ENCODE data around the gene POLE2. TPM values are rescaled to one million over a fixed set of nuclear protein-coding genes. Genes with fewer than 3 reads are reported as not detected.
A peak's percentile ranks its signal among the peaks of the same experiment; 100 is the strongest.

POLE2 gene
- total RNA-seq, 1 donor from 2014 or later = 3.0 TPM

GRCh38 chr14:49692193-49692757 lies 4.3 kb upstream of the POLE2 start:
- DNase-seq (ENCODE audit: low read depth) (no peak), FAIRE-seq (no peak)
- H2AFZ ChIP-seq (ENCODE audit: low read depth, low read length) = peak overlapping the region; percentile 100
- H3K4me1 ChIP-seq (ENCODE audit: insufficient read depth, low read length) = peaks cover 4% of the 10 kb centered on the region
- H3K4me3 ChIP-seq (ENCODE audit: insufficient read depth, low read depth, low read length) = peak overlapping the region; percentile 72
- H3K4me2 ChIP-seq (ENCODE audit: low read length) = peak overlapping the region; percentile 86
- TF ChIP-seq EZH2 (IDR thresholded peaks at IDR 0.05; ENCODE audit: insufficient read depth, low read length) (no peak), CTCF (IDR thresholded peaks at IDR 0.05; ENCODE audit: insufficient read depth, low read depth, low read length) (no peak)
- peak overlapping the region; percentile 85 for H3K27ac ChIP-seq (ENCODE audit: low read depth, low read length)
- no peaks in the 10 kb centered on the region for H3K9me3 ChIP-seq (ENCODE audit: insufficient read depth, low read depth, low read length)
- peaks cover 8% of the 10 kb centered on the region for H3K79me2 ChIP-seq (ENCODE audit: insufficient read depth, low read length)
- H4K20me1 ChIP-seq (ENCODE audit: insufficient read depth, low read length) = no peaks in the 10 kb centered on the region
- Mint-ChIP-seq H3K36me3 (ENCODE audit: low read depth, unreplicated experiment) (no peaks in the 10 kb centered on the region), H3K4me3 (ENCODE audit: unreplicated experiment) (peak overlapping the region; percentile 83), H3K9me3 (ENCODE audit: unreplicated experiment) (no peaks in the 10 kb centered on the region), H3K27ac (ENCODE audit: unreplicated experiment) (peak overlapping the region; percentile 23), H3K27me3 (ENCODE audit: low read depth, unreplicated experiment) (no peaks in the 10 kb centered on the region), H3K4me1 (ENCODE audit: low read depth, unreplicated experiment) (no peaks in the 10 kb centered on the region)
- H3K36me3 ChIP-seq (ENCODE audit: insufficient read depth, low read length) = no peaks in the 10 kb centered on the region
- H3K9ac ChIP-seq (ENCODE audit: low read length) = peak overlapping the region; percentile 91
- no peaks in the 10 kb centered on the region for H3K27me3 ChIP-seq (ENCODE audit: insufficient read depth, low read length)

- Histone ChIP-seq H3K4me3 (ENCODE audit: insufficient read depth, low read depth, low read length) (no peak overlapping the region), H3K4me1 (ENCODE audit: insufficient read depth, low read length) (peaks cover 4% of the 10 kb centered on the region), H3K27me3 (ENCODE audit: insufficient read depth, low read length) (no peaks in the 10 kb centered on the region), H3K4me2 (ENCODE audit: low read length) (peak overlapping the region; percentile 86), H3K9me3 (ENCODE audit: insufficient read depth, low read depth, low read length) (no peaks in the 10 kb centered on the region), H3K27ac (ENCODE audit: low read depth, low read length) (no peak overlapping the region), H4K20me1 (ENCODE audit: insufficient read depth, low read length) (no peaks in the 10 kb centered on the region), H3K9ac (ENCODE audit: low read length) (no peak overlapping the region), H3K36me3 (ENCODE audit: insufficient read depth, low read length) (no peaks in the 10 kb centered on the region), H2AFZ (ENCODE audit: low read depth, low read length) (no peak overlapping the region), H3K79me2 (ENCODE audit: insufficient read depth, low read length) (peaks cover 19% of the 10 kb centered on the region)
- no peak overlapping the region for H3K27ac Mint-ChIP-seq (ENCODE audit: unreplicated experiment)
- FAIRE-seq (no peak), DNase-seq (ENCODE audit: low read depth) (no peak)
- no peaks in the 10 kb centered on the region for H3K9me3 Mint-ChIP-seq (ENCODE audit: unreplicated experiment)
- H3K4me1 Mint-ChIP-seq (ENCODE audit: low read depth, unreplicated experiment) = no peaks in the 10 kb centered on the region
- H3K36me3 Mint-ChIP-seq (ENCODE audit: low read depth, unreplicated experiment) = no peaks in the 10 kb centered on the region
- H3K27me3 Mint-ChIP-seq (ENCODE audit: low read depth, unreplicated experiment) = no peaks in the 10 kb centered on the region
- H3K4me3 Mint-ChIP-seq (ENCODE audit: unreplicated experiment) = no peak overlapping the region
- TF ChIP-seq CTCF (IDR thresholded peaks at IDR 0.05; ENCODE audit: insufficient read depth, low read depth, low read length) (no peak), EZH2 (IDR thresholded peaks at IDR 0.05; ENCODE audit: insufficient read depth, low read length) (no peak)
Observed at GRCh38 chr14:49691031-49691430, 3.0 kb upstream of the POLE2 start.

GRCh38 chr14:49688701-49689030 lies 652 bp upstream of the POLE2 start:
- H3K79me2 ChIP-seq (ENCODE audit: insufficient read depth, low read length) = peaks cover 15% of the 10 kb centered on the region
- H3K4me3 ChIP-seq (ENCODE audit: insufficient read depth, low read depth, low read length) = no peak overlapping the region
- Mint-ChIP-seq H3K36me3 (ENCODE audit: low read depth, unreplicated experiment) (no peaks in the 10 kb centered on the region), H3K4me1 (ENCODE audit: low read depth, unreplicated experiment) (no peaks in the 10 kb centered on the region), H3K27me3 (ENCODE audit: low read depth, unreplicated experiment) (no peaks in the 10 kb centered on the region), H3K27ac (ENCODE audit: unreplicated experiment) (peak overlapping the region; percentile 41), H3K9me3 (ENCODE audit: unreplicated experiment) (no peaks in the 10 kb centered on the region), H3K4me3 (ENCODE audit: unreplicated experiment) (peak overlapping the region; percentile 82)
- peak overlapping the region; percentile 100 for H2AFZ ChIP-seq (ENCODE audit: low read depth, low read length)
- peaks cover 4% of the 10 kb centered on the region for H3K4me1 ChIP-seq (ENCODE audit: insufficient read depth, low read length)
- peak overlapping the region; percentile 86 for H3K4me2 ChIP-seq (ENCODE audit: low read length)
- DNase-seq (ENCODE audit: low read depth) (no peak), FAIRE-seq (no peak)
- peak overlapping the region; percentile 79 for H3K9ac ChIP-seq (ENCODE audit: low read length)
- no peaks in the 10 kb centered on the region for H4K20me1 ChIP-seq (ENCODE audit: insufficient read depth, low read length)
- TF ChIP-seq CTCF (IDR thresholded peaks at IDR 0.05; ENCODE audit: insufficient read depth, low read depth, low read length) = no peak
- no peak for TF ChIP-seq EZH2 (IDR thresholded peaks at IDR 0.05; ENCODE audit: insufficient read depth, low read length)
- H3K27ac ChIP-seq (ENCODE audit: low read depth, low read length) = no peak overlapping the region
- H3K9me3 ChIP-seq (ENCODE audit: insufficient read depth, low read depth, low read length) = no peaks in the 10 kb centered on the region
- no peaks in the 10 kb centered on the region for H3K27me3 ChIP-seq (ENCODE audit: insufficient read depth, low read length)
- no peaks in the 10 kb centered on the region for H3K36me3 ChIP-seq (ENCODE audit: insufficient read depth, low read length)
